GM11168 (cell line): ENCODE measurements around the gene TFR2.
"Not testable (repeated sequence)": the region's sequence is repeated elsewhere in the genome, so short reads cannot be mapped to it uniquely, and the experiment has no call there.

Source experiments
- in situ Hi-C: fragments of 300-500 bp; cut with MboI; formaldehyde crosslinking; loops from one replicate; pipeline ENCODE4 v1.12.0; 2022; ENCODE audit warnings: low sequenced_read_pairs; ENCODE audit not compliant: unreplicated experiment

Gene TFR2

GRCh38 chr7:100679129-100679926 is 38.0 kb upstream of the TFR2 start:
- in situ Hi-C loops = no loop called here

- in situ Hi-C loops = no loop called here
Observed at GRCh38 chr7:100678291-100678984, 37.1 kb upstream of the TFR2 start.

GRCh38 chr7:100677308-100678267 is 36.2 kb upstream of the TFR2 start:
- in situ Hi-C loops = no loop called here

GRCh38 chr7:100676501-100677306 is 35.4 kb upstream of the TFR2 start:
- in situ Hi-C loops = no loop called here

GRCh38 chr7:100675581-100676350 is 34.4 kb upstream of the TFR2 start:
- in situ Hi-C loops = no loop called here

- in situ Hi-C loops = no loop called here
Observed at GRCh38 chr7:100675105-100675451, 33.7 kb upstream of the TFR2 start.

GRCh38 chr7:100674411-100675104 is 33.2 kb upstream of the TFR2 start:
- in situ Hi-C loops = no loop called here

- in situ Hi-C loops = no loop called here
Observed at GRCh38 chr7:100673942-100674410, 32.6 kb upstream of the TFR2 start.

GRCh38 chr7:100673302-100673941 is 32.1 kb upstream of the TFR2 start, which contains the start of gene GNB2:
GNB2 (plus strand) TSS chr7:100673740; CDS start chr7:100676266, 2,526 bp downstream.
- in situ Hi-C loops = no loop called here

- in situ Hi-C loops = no loop called here
Observed at GRCh38 chr7:100671353-100672327, 30.3 kb upstream of the TFR2 start.

- in situ Hi-C loops = no loop called here
Observed at GRCh38 chr7:100670074-100670473, 28.7 kb upstream of the TFR2 start.

- in situ Hi-C loops = not testable (repeated sequence)
Observed at GRCh38 chr7:100669106-100669505, 27.8 kb upstream of the TFR2 start.

- in situ Hi-C loops = no loop called here
Observed at GRCh38 chr7:100668069-100668449, 26.7 kb upstream of the TFR2 start.

GRCh38 chr7:100667331-100668068 is 26.1 kb upstream of the TFR2 start:
- in situ Hi-C loops = no loop called here

GRCh38 chr7:100665168-100665726 is 23.9 kb upstream of the TFR2 start:
- in situ Hi-C loops = no loop called here
